ENCODE data around the gene FASTKD2. TPM values are rescaled to one million over a fixed set of nuclear protein-coding genes. Genes with fewer than 3 reads are reported as not detected.

Gene FASTKD2
- total RNA-seq, 1 donor from 2014 or later = 28.6 TPM

DNA sequence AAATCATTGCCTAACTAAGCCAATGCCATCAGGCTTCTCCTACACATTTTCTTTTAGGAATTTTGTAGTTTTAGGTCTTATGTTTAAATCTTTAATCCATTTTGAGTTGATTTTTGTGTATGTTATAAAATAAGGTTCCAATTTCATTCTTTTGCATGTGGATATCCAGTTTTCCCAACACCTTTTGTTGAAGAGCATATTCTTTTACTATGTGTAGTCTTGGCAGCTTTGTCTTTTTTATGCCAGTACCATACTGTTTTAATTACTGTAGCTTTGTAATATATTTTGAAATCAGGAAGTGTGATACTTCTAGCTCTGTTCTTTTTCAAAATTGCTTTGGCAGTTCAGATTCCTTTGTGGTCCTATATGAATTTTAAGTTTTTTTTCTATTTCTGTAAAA lies 11.0 kb downstream of the FASTKD2 start:
- no peaks in the 10 kb centered on the region for H3K4me1 Mint-ChIP-seq (ENCODE audit: low read depth)

DNA sequence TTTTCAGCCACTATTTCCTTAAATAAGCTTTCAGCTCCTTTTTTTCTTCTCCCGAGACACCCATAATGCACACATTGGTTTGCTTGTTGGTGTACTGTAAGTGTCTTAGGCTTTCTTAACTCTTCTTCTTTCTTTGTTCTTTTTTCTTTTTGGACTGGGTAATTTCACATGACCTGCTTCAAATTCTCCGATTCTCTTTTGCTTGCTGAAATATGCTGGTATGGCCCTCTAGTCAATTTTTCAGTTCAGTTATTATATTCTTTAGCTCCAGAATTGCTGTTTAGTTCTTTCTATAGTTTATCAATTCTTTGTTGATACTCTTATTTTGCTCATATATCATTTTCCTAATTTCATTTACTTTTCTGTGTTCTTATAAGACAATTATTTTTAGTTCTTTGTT lies 15.3 kb downstream of the FASTKD2 start:
- TF ChIP-seq, protein P1, sequence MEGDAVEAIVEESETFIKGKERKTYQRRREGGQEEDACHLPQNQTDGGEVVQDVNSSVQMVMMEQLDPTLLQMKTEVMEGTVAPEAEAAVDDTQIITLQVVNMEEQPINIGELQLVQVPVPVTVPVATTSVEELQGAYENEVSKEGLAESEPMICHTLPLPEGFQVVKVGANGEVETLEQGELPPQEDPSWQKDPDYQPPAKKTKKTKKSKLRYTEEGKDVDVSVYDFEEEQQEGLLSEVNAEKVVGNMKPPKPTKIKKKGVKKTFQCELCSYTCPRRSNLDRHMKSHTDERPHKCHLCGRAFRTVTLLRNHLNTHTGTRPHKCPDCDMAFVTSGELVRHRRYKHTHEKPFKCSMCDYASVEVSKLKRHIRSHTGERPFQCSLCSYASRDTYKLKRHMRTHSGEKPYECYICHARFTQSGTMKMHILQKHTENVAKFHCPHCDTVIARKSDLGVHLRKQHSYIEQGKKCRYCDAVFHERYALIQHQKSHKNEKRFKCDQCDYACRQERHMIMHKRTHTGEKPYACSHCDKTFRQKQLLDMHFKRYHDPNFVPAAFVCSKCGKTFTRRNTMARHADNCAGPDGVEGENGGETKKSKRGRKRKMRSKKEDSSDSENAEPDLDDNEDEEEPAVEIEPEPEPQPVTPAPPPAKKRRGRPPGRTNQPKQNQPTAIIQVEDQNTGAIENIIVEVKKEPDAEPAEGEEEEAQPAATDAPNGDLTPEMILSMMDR (IDR thresholded peaks at IDR 0.05; ENCODE audit: unreplicated experiment) = no peak
- no peak for DNase-seq (ENCODE audit: low spot score, unreplicated experiment)
- no peaks in the 10 kb centered on the region for H3K4me1 Mint-ChIP-seq (ENCODE audit: low read depth)
- H3K36me3 Mint-ChIP-seq (ENCODE audit: insufficient read depth) = peaks cover 44% of the 10 kb centered on the region
- peaks cover 16% of the 10 kb centered on the region for H3K9me3 Mint-ChIP-seq (ENCODE audit: low read depth)
- no peak overlapping the region for H3K27ac Mint-ChIP-seq
- no peak overlapping the region for H3K4me3 Mint-ChIP-seq (ENCODE audit: low read depth)
- no peaks in the 10 kb centered on the region for H3K27me3 Mint-ChIP-seq

More for the DNA sequence above, 11.0 kb downstream of the FASTKD2 start:
- TF ChIP-seq, protein P1 (IDR thresholded peaks at IDR 0.05; ENCODE audit: unreplicated experiment) = no peak
- Mint-ChIP-seq H3K27ac (no peak overlapping the region), H3K4me3 (ENCODE audit: low read depth) (no peak overlapping the region), H3K9me3 (ENCODE audit: low read depth) (peaks cover 25% of the 10 kb centered on the region), H3K27me3 (no peaks in the 10 kb centered on the region), H3K36me3 (ENCODE audit: insufficient read depth) (peaks cover 62% of the 10 kb centered on the region)
- DNase-seq (ENCODE audit: low spot score, unreplicated experiment) = no peak

- no peak overlapping the region for H3K27ac Mint-ChIP-seq
- DNase-seq (ENCODE audit: low spot score, unreplicated experiment) = no peak
- TF ChIP-seq, protein P1 (IDR thresholded peaks at IDR 0.05; ENCODE audit: unreplicated experiment) = peak; percentile 65
- no peaks in the 10 kb centered on the region for H3K4me1 Mint-ChIP-seq (ENCODE audit: low read depth)
- no peak overlapping the region for H3K4me3 Mint-ChIP-seq (ENCODE audit: low read depth)
- no peaks in the 10 kb centered on the region for H3K27me3 Mint-ChIP-seq
- peaks cover 25% of the 10 kb centered on the region for H3K36me3 Mint-ChIP-seq (ENCODE audit: insufficient read depth)
- peaks cover 4% of the 10 kb centered on the region for H3K9me3 Mint-ChIP-seq (ENCODE audit: low read depth)
Observed at GRCh38 chr2:206783718-206784117, 18.3 kb downstream of the FASTKD2 start.

GRCh38 chr2:206784559-206785353 lies 19.4 kb downstream of the FASTKD2 start:
- no peak for DNase-seq (ENCODE audit: low spot score, unreplicated experiment)
- H3K4me3 Mint-ChIP-seq (ENCODE audit: low read depth) = no peak overlapping the region
- peaks cover 22% of the 10 kb centered on the region for H3K36me3 Mint-ChIP-seq (ENCODE audit: insufficient read depth)
- TF ChIP-seq, protein P1 (IDR thresholded peaks at IDR 0.05; ENCODE audit: unreplicated experiment) = no peak
- no peak overlapping the region for H3K27ac Mint-ChIP-seq
- peaks cover 4% of the 10 kb centered on the region for H3K9me3 Mint-ChIP-seq (ENCODE audit: low read depth)
- no peaks in the 10 kb centered on the region for H3K4me1 Mint-ChIP-seq (ENCODE audit: low read depth)
- no peaks in the 10 kb centered on the region for H3K27me3 Mint-ChIP-seq

- Mint-ChIP-seq H3K9me3 (ENCODE audit: low read depth) (no peaks in the 10 kb centered on the region), H3K27ac (no peak overlapping the region), H3K27me3 (no peaks in the 10 kb centered on the region), H3K4me3 (ENCODE audit: low read depth) (no peak overlapping the region), H3K4me1 (ENCODE audit: low read depth) (no peaks in the 10 kb centered on the region), H3K36me3 (ENCODE audit: insufficient read depth) (peaks cover 16% of the 10 kb centered on the region)
- no peak for DNase-seq (ENCODE audit: low spot score, unreplicated experiment)
- TF ChIP-seq, protein P1 (IDR thresholded peaks at IDR 0.05; ENCODE audit: unreplicated experiment) = no peak
Observed at GRCh38 chr2:206790311-206790935, 25.0 kb downstream of the FASTKD2 start.

All from progenitor cell of endocrine pancreas (in vitro differentiated cells).